Peyer's patch (tissue), 4 donors: ENCODE measurements around the gene CHST4. TPM values are rescaled to one million over a fixed set of nuclear protein-coding genes. Genes with fewer than 3 reads are reported as not detected.

ENCODE experiments used
- DNase-seq, 3 donors: peaks; one replicate each; pipeline ENCODE4 v3.0.0-alpha.2; 2017 to 2019
- H3K27ac ChIP-seq, 4 donors: fragments of 200-600 bp; sonication (generic); one replicate each; pipeline ENCODE4 v1.5.1; 2016 to 2019
- H3K27me3 ChIP-seq, 2 donors: fragments of 200-600 bp; sonication (generic); one replicate each; pipeline ENCODE4 v1.5.1; 2019
- H3K36me3 ChIP-seq, 3 donors: fragments of 200-600 bp; sonication (generic); one replicate each; pipeline ENCODE4 v1.5.1; 2016 to 2019
- H3K4me1 ChIP-seq, 4 donors: fragments of 200-600 bp; sonication (generic); one replicate each; pipeline ENCODE4 v1.5.1; 2016 to 2019
- H3K4me3 ChIP-seq, 4 donors: fragments of 200-600 bp; sonication (generic); 1 replicate in 3 of 4; 2 replicates in 1 of 4; pipeline ENCODE4 v1.5.1; 2016 to 2019; ENCODE audit warnings: mild to moderate bottlenecking in 1 of 4
- H3K9me3 ChIP-seq, 4 donors: fragments of 200-600 bp; sonication (generic); one replicate each; pipeline ENCODE4 v1.5.1; 2016 to 2019; ENCODE audit warnings: mild to moderate bottlenecking in 1 of 4
- POLR2A ChIP-seq, 2 donors: fragments of 450-650 bp; IDR thresholded peaks; one replicate each; pipeline ENCODE4 v1.5.1; 2017; ENCODE audit warnings: antibody characterized with exemption in 2 of 2, mild to moderate bottlenecking in 2 of 2, moderate library complexity in 2 of 2
- total RNA-seq, 4 donors: library from RNA; depleted of rRNA; stranded (reverse); fragments of >200 nt; gene quantifications; one replicate each; pipeline ENCODE4 v1.1.0, GENCODE V29; 2016
- TF ChIP-seq, protein P1 (sequence below), 6 experiments: fragments of 450-650 bp in 4 of 6; fragments of 200-600 bp in 2 of 6; sonication (generic) in 1 of 6; IDR thresholded peaks; one replicate each; pipeline ENCODE4 v1.5.1; 2017 to 2019; ENCODE audit warnings: antibody characterized with exemption in 6 of 6, mild to moderate bottlenecking in 3 of 6, moderate library complexity in 1 of 6

Gene CHST4
- total RNA-seq = not detected

DNA sequence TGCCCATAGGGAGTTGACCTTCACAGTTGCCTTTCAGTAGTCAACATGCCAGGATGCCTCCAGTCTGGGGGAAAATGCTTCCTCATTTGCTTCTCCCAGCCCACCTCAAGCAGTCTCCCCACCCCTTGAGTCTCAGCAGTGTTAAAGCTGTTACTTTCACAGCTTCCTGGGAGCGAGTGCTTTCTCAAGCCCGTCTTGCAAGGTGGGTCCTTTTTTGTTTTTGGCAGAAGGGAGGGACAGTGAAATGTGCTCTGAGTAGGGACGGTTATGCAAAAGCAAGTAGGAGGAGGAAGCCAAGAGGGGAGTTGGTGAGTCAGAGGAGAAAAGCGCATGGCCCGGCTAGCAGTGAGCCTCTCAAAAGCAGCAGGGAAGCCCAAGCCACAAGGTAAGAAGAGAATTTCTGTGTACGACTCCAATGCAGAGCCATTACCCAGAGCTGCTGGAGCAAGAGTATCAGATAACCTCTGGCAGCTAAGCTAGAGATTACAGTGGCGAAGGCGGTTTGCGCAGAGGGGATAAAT, at the start of gene CHST4:
TSS of gene CHST4 (plus strand) at position 316 of the 521 bp plus-strand sequence. CDS start 10,252 bp downstream, outside the sequence.
- no peak for DNase-seq
- no peaks in the 10 kb centered on the region for H3K9me3 ChIP-seq
- H3K27ac ChIP-seq = no peak within 1 kb of the TSS
- H3K4me3 ChIP-seq = no peak within 1 kb of the TSS
- TF ChIP-seq, protein P1, sequence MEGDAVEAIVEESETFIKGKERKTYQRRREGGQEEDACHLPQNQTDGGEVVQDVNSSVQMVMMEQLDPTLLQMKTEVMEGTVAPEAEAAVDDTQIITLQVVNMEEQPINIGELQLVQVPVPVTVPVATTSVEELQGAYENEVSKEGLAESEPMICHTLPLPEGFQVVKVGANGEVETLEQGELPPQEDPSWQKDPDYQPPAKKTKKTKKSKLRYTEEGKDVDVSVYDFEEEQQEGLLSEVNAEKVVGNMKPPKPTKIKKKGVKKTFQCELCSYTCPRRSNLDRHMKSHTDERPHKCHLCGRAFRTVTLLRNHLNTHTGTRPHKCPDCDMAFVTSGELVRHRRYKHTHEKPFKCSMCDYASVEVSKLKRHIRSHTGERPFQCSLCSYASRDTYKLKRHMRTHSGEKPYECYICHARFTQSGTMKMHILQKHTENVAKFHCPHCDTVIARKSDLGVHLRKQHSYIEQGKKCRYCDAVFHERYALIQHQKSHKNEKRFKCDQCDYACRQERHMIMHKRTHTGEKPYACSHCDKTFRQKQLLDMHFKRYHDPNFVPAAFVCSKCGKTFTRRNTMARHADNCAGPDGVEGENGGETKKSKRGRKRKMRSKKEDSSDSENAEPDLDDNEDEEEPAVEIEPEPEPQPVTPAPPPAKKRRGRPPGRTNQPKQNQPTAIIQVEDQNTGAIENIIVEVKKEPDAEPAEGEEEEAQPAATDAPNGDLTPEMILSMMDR (IDR thresholded peaks at IDR 0.05) = no peak
- TF ChIP-seq POLR2A (IDR thresholded peaks at IDR 0.05) = no peak
- H3K4me1 ChIP-seq = no peaks in the 10 kb centered on the region
- H3K27me3 ChIP-seq = no peaks in the 10 kb centered on the region
- H3K36me3 ChIP-seq = no peaks in the 10 kb centered on the region

DNA sequence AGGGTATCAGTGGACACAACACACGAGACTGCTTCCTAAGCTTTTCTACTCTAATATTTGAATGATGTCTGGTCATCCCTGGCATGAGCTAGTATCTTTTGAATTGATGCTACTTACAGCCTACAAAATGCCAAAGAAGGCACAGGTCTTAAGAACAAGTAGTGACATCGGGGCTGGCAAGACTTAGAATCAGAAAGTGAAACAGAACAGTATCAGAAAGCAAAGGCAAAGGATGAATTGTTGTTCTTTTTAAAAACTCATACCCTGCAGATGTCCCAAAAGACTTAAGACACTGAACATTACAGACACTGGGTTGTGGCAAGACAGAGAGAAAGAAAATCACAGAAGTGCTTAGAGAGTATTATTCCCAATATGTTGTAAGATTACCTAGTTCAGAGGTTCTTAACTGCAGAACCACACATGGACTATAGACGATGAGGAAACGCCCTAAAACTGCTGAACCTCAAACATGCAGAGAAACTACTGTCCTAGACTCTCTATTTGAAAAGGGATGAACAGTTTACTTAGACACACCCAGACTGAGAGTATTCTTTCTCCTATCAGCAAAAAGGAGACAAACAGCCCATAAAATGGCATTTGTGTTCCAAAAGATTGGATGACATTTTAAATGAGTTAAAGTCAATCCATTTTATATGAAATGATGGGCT, 49.6 kb upstream of the CHST4 start:
- H3K4me1 ChIP-seq = no peaks in the 10 kb centered on the region
- H3K4me3 ChIP-seq = no peak overlapping the region
- DNase-seq = no peak
- no peaks in the 10 kb centered on the region for H3K9me3 ChIP-seq
- no peak overlapping the region for H3K27ac ChIP-seq
- TF ChIP-seq POLR2A (IDR thresholded peaks at IDR 0.05) = no peak
- H3K27me3 ChIP-seq = no peaks in the 10 kb centered on the region
- peaks cover 0 to 50% (median 0%) of the 10 kb centered on the region in 3 donors for H3K36me3 ChIP-seq

DNA sequence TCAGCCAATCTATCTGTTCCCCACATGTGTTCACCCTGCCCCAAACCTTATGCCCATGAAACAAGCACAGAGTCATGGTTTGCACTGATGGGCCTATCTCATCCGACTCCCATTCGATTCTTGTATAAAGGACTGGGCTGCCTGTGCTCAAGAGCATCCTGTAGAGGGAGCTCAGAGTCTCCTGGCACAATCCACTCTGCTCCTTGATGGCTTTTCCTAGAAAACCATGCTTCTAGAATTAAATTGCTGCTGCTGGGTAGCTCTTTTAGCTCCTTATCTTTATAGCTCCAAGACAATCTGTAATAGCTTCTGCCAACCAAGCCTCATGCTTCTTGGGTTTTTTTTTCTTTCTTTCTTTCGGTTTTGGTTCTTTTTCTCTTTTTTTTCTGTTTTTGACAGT, 46.8 kb upstream of the CHST4 start:
- Histone ChIP-seq H3K9me3 (no peaks in the 10 kb centered on the region), H3K36me3 (peaks cover 0 to 43% (median 0%) of the 10 kb centered on the region in 3 donors), H3K4me1 (peaks cover 0 to 8% (median 0%) of the 10 kb centered on the region in 4 donors), H3K27me3 (no peaks in the 10 kb centered on the region), H3K27ac (no peak overlapping the region), H3K4me3 (no peak overlapping the region)
- TF ChIP-seq, protein P1 (IDR thresholded peaks at IDR 0.05) = peak in 4 of 6 experiments; percentile 19 to 41 (median 38)
- TF ChIP-seq POLR2A (IDR thresholded peaks at IDR 0.05) = no peak
- no peak for DNase-seq

DNA sequence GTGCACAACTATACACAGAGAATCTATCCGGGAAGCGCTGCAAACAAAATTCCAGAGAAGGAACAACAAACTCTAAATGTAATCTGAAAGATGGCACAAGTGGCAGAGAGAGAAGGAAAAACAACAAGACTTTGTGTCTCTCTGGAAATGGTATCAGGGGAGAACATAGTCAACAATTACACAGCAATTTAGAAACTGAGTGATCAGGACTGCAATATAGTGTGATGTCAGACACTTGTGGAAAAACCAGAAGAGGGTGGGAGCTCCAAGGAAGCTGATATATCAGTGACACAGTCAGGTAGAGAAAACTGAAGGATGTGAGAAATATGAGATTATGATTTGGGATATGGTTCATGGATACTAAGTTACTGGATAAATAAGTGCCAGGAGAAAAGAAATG, 45.3 kb upstream of the CHST4 start:
- Histone ChIP-seq H3K4me1 (peaks cover 0 to 8% (median 0%) of the 10 kb centered on the region in 4 donors), H3K4me3 (no peak overlapping the region), H3K27ac (no peak overlapping the region), H3K9me3 (no peaks in the 10 kb centered on the region), H3K27me3 (no peaks in the 10 kb centered on the region), H3K36me3 (peaks cover 0 to 29% (median 0%) of the 10 kb centered on the region in 3 donors)
- no peak for DNase-seq
- TF ChIP-seq, protein P1 (IDR thresholded peaks at IDR 0.05) = no peak
- no peak for TF ChIP-seq POLR2A (IDR thresholded peaks at IDR 0.05)

GRCh38 chr16:71482569-71482968, 43.7 kb upstream of the CHST4 start:
- no peaks in the 10 kb centered on the region for H3K9me3 ChIP-seq
- peaks cover 0 to 13% (median 0%) of the 10 kb centered on the region in 3 donors for H3K36me3 ChIP-seq
- H3K27me3 ChIP-seq = no peaks in the 10 kb centered on the region
- no peak overlapping the region for H3K27ac ChIP-seq
- TF ChIP-seq POLR2A (IDR thresholded peaks at IDR 0.05) = no peak
- TF ChIP-seq, protein P1 (IDR thresholded peaks at IDR 0.05) = no peak
- DNase-seq = no peak
- peaks cover 0 to 8% (median 0%) of the 10 kb centered on the region in 4 donors for H3K4me1 ChIP-seq
- no peak overlapping the region for H3K4me3 ChIP-seq
